SU-DHL-6 (cell line): ENCODE data around the gene GATC.

ENCODE experiments used
- H2AFZ ChIP-seq: fragments of 200-600 bp; sonication (generic); 2 replicates; pipeline ENCODE4 v1.6.1; 2014; ENCODE audit warnings: low read depth, mild to moderate bottlenecking, moderate library complexity, mixed read lengths, antibody characterized with exemption, low read length; ENCODE audit not compliant: severe bottlenecking
- H3F3A ChIP-seq: fragments of 200-600 bp; shearing (Covaris generic); 2 replicates; pipeline ENCODE4 v1.6.0; 2016; ENCODE audit warnings: antibody characterized with exemption, mild to moderate bottlenecking; ENCODE audit not compliant: insufficient read depth
- H3K27ac ChIP-seq: fragments of 200-600 bp; sonication (generic); 2 replicates; pipeline ENCODE4 v1.5.1; 2016; ENCODE audit warnings: low read depth, mild to moderate bottlenecking, low read length, moderate library complexity, mixed read lengths
- H3K27me3 ChIP-seq: fragments of 200-600 bp; sonication (generic), shearing (Covaris generic); 2 replicates; pipeline ENCODE4 v1.6.0; 2014; ENCODE audit warnings: mild to moderate bottlenecking, low read length
- H3K36me3 ChIP-seq: fragments of 200-600 bp; sonication (generic); 2 replicates; pipeline ENCODE4 v1.6.1; 2014; ENCODE audit warnings: mild to moderate bottlenecking, low read length, mixed read lengths
- H3K4me2 ChIP-seq: fragments of 300-600, 200-600 bp; shearing (Covaris generic), sonication (generic); 2 replicates; pipeline ENCODE4 v1.6.0; 2014; ENCODE audit warnings: low read length, low read depth, mild to moderate bottlenecking; ENCODE audit not compliant: poor library complexity, severe bottlenecking
- H3K4me3 ChIP-seq: fragments of 200-600 bp; sonication (generic); 2 replicates; pipeline ENCODE4 v1.5.1; 2014; ENCODE audit warnings: antibody characterized with exemption, low read length, mild to moderate bottlenecking, mixed read lengths; ENCODE audit not compliant: insufficient read depth, poor library complexity, severe bottlenecking
- H3K79me2 ChIP-seq: fragments of 200-600 bp; sonication (generic); 2 replicates; pipeline ENCODE4 v1.6.1; 2014; ENCODE audit warnings: mild to moderate bottlenecking, low read length, moderate library complexity; ENCODE audit not compliant: insufficient read depth
- H3K9ac ChIP-seq: fragments of 200-600 bp; sonication (generic); 2 replicates; pipeline ENCODE4 v1.7.0; 2014; ENCODE audit warnings: mild to moderate bottlenecking, low read length
- H3K9me2 ChIP-seq: fragments of 200-600 bp; sonication (generic); replicated peaks from 2 replicates; pipeline ENCODE4 v1.6.1; 2014; ENCODE audit warnings: low read length; ENCODE audit not compliant: insufficient read depth
- H3K9me3 ChIP-seq: fragments of 200-600 bp; sonication (generic); 2 replicates; pipeline ENCODE4 v1.6.1; 2014; ENCODE audit warnings: low read length, mixed read lengths; ENCODE audit not compliant: insufficient read depth
- H4K20me1 ChIP-seq: fragments of 200-600 bp; sonication (generic); 2 replicates; pipeline ENCODE4 v1.6.1; 2014; ENCODE audit warnings: low read depth, mild to moderate bottlenecking, antibody characterized with exemption, low read length, moderate library complexity, mixed read lengths
- EZH2phosphoT487 ChIP-seq: fragments of 200-600 bp; sonication (generic), shearing (Covaris generic); conservative IDR thresholded peaks from 2 replicates; pipeline ENCODE4 v1.6.1; 2018; ENCODE audit warnings: mild to moderate bottlenecking, antibody characterized with exemption, low read length, moderate library complexity, mixed read lengths
- TF ChIP-seq, protein P1 (sequence below): fragments of 200-600 bp; sonication (generic); IDR thresholded peaks from one replicate; pipeline ENCODE4 v1.5.1; 2017; ENCODE audit warnings: antibody characterized with exemption, mild to moderate bottlenecking, low read length, moderate library complexity; ENCODE audit not compliant: insufficient read depth, poor library complexity, severe bottlenecking

GATC gene

DNA sequence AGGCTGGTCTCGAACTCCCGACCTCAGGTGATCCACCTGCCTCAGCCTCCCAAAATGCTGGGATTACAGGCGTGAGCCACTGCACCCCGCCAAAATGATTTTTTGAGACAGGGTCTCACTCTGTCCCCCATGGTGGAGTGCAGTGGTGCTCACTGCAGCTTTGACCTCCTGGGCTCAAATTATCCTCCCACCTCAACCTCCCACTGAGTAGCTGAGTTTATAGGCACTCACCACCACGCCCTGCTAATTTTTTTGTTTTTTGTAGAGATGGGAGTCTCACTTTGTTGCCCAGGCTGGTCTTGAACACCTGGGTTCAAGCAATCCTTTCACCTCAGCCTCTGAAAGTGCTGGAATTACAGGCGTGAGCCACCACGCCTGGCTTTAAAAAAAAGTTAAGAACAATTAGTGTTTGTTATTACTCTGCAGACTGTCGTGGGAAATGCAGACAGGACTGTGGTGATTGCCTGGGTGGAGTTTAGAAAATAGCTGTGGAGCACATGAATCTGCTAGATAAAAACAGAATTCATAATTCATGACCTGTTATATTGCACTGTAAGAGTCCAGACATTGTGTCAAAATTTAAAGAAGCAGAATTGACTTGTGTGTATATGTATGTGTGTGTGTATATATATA lies 17.5 kb upstream of the GATC start:
- H3K27ac ChIP-seq, result no peak overlapping the region
- H3K9me3 ChIP-seq, result no peaks in the 10 kb centered on the region
- no peaks in the 10 kb centered on the region for H3K9me2 ChIP-seq
- H3K9ac ChIP-seq, result no peak overlapping the region
- H3K4me2 ChIP-seq, result no peak overlapping the region
- H3K36me3 ChIP-seq, result no peaks in the 10 kb centered on the region
- H4K20me1 ChIP-seq, result no peaks in the 10 kb centered on the region
- H2AFZ ChIP-seq, result no peak overlapping the region
- TF ChIP-seq EZH2phosphoT487, result no peak
- TF ChIP-seq, protein P1, sequence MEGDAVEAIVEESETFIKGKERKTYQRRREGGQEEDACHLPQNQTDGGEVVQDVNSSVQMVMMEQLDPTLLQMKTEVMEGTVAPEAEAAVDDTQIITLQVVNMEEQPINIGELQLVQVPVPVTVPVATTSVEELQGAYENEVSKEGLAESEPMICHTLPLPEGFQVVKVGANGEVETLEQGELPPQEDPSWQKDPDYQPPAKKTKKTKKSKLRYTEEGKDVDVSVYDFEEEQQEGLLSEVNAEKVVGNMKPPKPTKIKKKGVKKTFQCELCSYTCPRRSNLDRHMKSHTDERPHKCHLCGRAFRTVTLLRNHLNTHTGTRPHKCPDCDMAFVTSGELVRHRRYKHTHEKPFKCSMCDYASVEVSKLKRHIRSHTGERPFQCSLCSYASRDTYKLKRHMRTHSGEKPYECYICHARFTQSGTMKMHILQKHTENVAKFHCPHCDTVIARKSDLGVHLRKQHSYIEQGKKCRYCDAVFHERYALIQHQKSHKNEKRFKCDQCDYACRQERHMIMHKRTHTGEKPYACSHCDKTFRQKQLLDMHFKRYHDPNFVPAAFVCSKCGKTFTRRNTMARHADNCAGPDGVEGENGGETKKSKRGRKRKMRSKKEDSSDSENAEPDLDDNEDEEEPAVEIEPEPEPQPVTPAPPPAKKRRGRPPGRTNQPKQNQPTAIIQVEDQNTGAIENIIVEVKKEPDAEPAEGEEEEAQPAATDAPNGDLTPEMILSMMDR, result no peak
- H3K79me2 ChIP-seq, result no peaks in the 10 kb centered on the region
- H3K4me3 ChIP-seq, result no peak overlapping the region
- no peaks in the 10 kb centered on the region; the same call in 1 of the 2 replicates for H3F3A ChIP-seq
- H3K27me3 ChIP-seq, result no peaks in the 10 kb centered on the region

DNA sequence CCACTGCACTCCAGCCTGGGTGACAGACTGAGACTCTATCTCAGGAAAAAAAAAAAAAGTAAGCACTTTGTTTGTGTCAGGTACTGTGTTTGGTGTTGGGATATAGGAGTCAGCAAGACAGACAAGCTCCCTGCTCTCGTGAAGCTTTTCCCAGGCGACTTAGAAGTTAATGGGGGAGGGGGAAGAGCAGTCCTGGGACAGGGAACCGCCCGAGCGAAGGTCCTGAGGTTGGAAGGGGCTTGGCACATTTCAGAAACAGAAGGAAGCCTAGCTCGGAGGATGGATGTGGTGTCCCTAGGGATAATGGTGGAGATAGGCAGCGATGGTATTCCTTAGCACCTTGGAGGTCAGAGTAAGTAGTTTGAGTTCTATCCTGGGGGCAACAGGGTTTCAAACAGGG lies 16.9 kb upstream of the GATC start:
- Histone ChIP-seq H2AFZ (no peak overlapping the region), H3K9me2 (no peaks in the 10 kb centered on the region), H3K9me3 (no peaks in the 10 kb centered on the region), H3F3A (no peaks in the 10 kb centered on the region; the same call in 1 of the 2 replicates), H3K4me3 (no peak overlapping the region), H4K20me1 (no peaks in the 10 kb centered on the region), H3K27me3 (no peaks in the 10 kb centered on the region), H3K9ac (no peak overlapping the region), H3K27ac (no peak overlapping the region), H3K36me3 (no peaks in the 10 kb centered on the region), H3K79me2 (no peaks in the 10 kb centered on the region), H3K4me2 (no peak overlapping the region)
- TF ChIP-seq EZH2phosphoT487, result no peak
- TF ChIP-seq, protein P1, result no peak

DNA sequence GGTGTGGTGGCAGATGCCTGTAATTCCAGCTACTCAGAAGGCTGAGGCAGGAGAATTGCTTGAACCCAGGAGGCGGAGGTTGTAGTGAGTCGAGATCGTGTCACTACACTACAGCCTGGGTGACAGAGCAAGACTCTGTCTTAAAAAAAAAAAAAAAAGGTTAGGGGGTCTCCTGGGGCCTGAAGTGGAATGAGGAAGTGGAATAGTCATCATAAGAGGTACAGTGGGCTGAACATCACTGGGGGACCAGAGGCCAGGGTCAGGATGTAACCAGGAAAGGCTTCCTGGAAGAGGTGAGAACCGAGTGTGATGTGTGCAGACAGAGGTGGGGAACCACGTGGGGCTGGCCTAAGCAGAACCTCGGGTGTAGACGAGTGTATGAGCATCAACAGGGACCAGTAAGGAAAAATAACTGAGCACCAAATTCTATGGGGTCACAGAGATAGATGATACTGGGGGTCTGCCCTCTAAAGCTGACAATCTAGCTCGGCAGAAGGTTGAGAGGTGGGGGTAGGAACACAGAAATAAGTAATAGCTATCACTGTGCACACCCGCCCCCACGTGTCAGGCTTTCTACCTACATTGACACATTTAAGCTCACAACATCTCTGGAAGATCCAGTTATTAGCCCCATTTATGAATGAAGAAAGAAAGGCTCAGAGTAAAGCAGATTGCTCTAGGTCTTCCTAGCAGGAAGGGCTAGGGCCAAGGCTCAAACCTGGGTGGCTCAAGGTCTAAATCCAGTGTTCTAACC lies 13.3 kb upstream of the GATC start:
- no peaks in the 10 kb centered on the region for H3F3A ChIP-seq
- TF ChIP-seq, protein P1, result no peak
- TF ChIP-seq EZH2phosphoT487, result no peak
- peaks cover under 1% of the 10 kb centered on the region; the same call in 1 of the 2 replicates for H3K79me2 ChIP-seq
- no peaks in the 10 kb centered on the region for H3K9me2 ChIP-seq
- no peak overlapping the region for H3K4me3 ChIP-seq
- no peaks in the 10 kb centered on the region for H3K36me3 ChIP-seq
- H3K4me2 ChIP-seq, result no peak overlapping the region
- no peak overlapping the region for H2AFZ ChIP-seq
- no peak overlapping the region for H3K27ac ChIP-seq
- H3K9me3 ChIP-seq, result no peaks in the 10 kb centered on the region
- no peaks in the 10 kb centered on the region for H4K20me1 ChIP-seq
- H3K9ac ChIP-seq, result no peak overlapping the region
- H3K27me3 ChIP-seq, result no peaks in the 10 kb centered on the region
